T-cell (primary cell): ENCODE results near the gene TRIM62. TPM values are rescaled to one million over a fixed set of nuclear protein-coding genes. Genes with fewer than 3 reads are reported as not detected.

Experiments
- ATAC-seq, 4 experiments: fragments of 200-7000 bp in 3 of 4; fragments of 150-1000 bp in 1 of 4; cut with Tn5 transposase; replicated peaks in 1 of 4; 1 replicate in 3 of 4; 2 replicates in 1 of 4; pipeline ENCODE4 v1.10.0; 2021; ENCODE audit warnings: moderate library complexity in 3 of 4, mild to moderate bottlenecking in 2 of 4, moderate number of reproducible peaks in 1 of 4
- CTCF ChIA-PET, 2 donors: fragments of 300-600 bp; sonication (Branson Sonifier 250); formaldehyde crosslinking; loops; one replicate each; lab custom pipeline; 2022; ENCODE audit warnings: antibody characterized with exemption in 2 of 2; lab: Charles Lee
- POLR2A ChIA-PET, 2 donors: fragments of 300-600 bp; sonication (Branson Sonifier 250); formaldehyde crosslinking; loops; one replicate each; lab custom pipeline; 2022; ENCODE audit warnings: antibody characterized with exemption in 2 of 2; lab: Charles Lee
- DNase-seq, 35 experiments: peaks; one replicate each; pipeline versions ENCODE4 v3.0.0 to v3.0.0-alpha.2; 2013 to 2023
- H3K27ac ChIP-seq: one replicate; pipeline ENCODE4 v1.5.1; 2013; ENCODE audit warnings: low read length
- H3K27me3 ChIP-seq, 2 experiments: replicated peaks in 1 of 2; 1 replicate in 1 of 2; 2 replicates in 1 of 2; pipeline versions ENCODE4 v1.6.1 to v1.7.0; 2013; ENCODE audit warnings: low read length in 1 of 2, mixed read lengths in 1 of 2; ENCODE audit not compliant: control insufficient read depth in 2 of 2, insufficient read depth in 2 of 2; ENCODE audit errors: extremely low read depth in 1 of 2
- H3K36me3 ChIP-seq, 2 donors: 1 replicate in 1 of 2; 2 replicates in 1 of 2; pipeline versions ENCODE4 v1.6.1 to v1.7.0; 2013; ENCODE audit warnings: low read length in 1 of 2; ENCODE audit not compliant: control insufficient read depth in 2 of 2, insufficient read depth in 1 of 2; ENCODE audit errors: extremely low read depth in 1 of 2
- H3K4me1 ChIP-seq, 2 experiments: 1 replicate in 1 of 2; 2 replicates in 1 of 2; pipeline versions ENCODE4 v1.6.1 to v1.7.0; 2013; ENCODE audit warnings: low read length in 2 of 2, mixed read lengths in 1 of 2; ENCODE audit not compliant: insufficient read depth in 2 of 2, control insufficient read depth in 1 of 2; ENCODE audit errors: extremely low read depth in 1 of 2
- H3K4me3 ChIP-seq, 2 donors: 1 replicate in 1 of 2; 2 replicates in 1 of 2; pipeline versions ENCODE4 v1.5.1 to v1.7.0; 2013; ENCODE audit warnings: mild to moderate bottlenecking in 2 of 2, low read length in 1 of 2, moderate library complexity in 1 of 2; ENCODE audit not compliant: control insufficient read depth in 1 of 2; ENCODE audit errors: extremely low read depth in 1 of 2
- H3K9me3 ChIP-seq: 2 replicates; pipeline ENCODE4 v1.7.0; 2013
- H3K27ac Mint-ChIP-seq, 2 donors: one replicate each; pipeline ENCODE4 v1.8.0; 2020 to 2021; ENCODE audit warnings: mild to moderate bottlenecking in 2 of 2, mixed read lengths in 2 of 2
- H3K27me3 Mint-ChIP-seq, 2 donors: one replicate each; pipeline ENCODE4 v1.8.0; 2021 to 2022; ENCODE audit warnings: mixed read lengths in 2 of 2
- H3K36me3 Mint-ChIP-seq: one replicate; pipeline ENCODE4 v1.8.0; 2021; ENCODE audit warnings: mixed read lengths
- H3K4me1 Mint-ChIP-seq, 3 donors: one replicate each; pipeline ENCODE4 v1.8.0; 2020 to 2022; ENCODE audit warnings: mixed read lengths in 3 of 3, mild to moderate bottlenecking in 1 of 3
- H3K4me3 Mint-ChIP-seq, 3 donors: one replicate each; pipeline ENCODE4 v1.8.0; 2020 to 2022; ENCODE audit warnings: mild to moderate bottlenecking in 3 of 3, mixed read lengths in 3 of 3, moderate library complexity in 3 of 3
- H3K9me3 Mint-ChIP-seq, 3 donors: one replicate each; pipeline ENCODE4 v1.8.0; 2020 to 2022; ENCODE audit warnings: mixed read lengths in 3 of 3
- WGBS: methylation state at CpG from one replicate; pipeline ENCODE4 v1.1.5; 2013; ENCODE audit warnings: missing lambda C conversion rate; ENCODE audit not compliant: insufficient coverage; 5-methylcytosine and 5-hydroxymethylcytosine counted together
- total RNA-seq, 35 experiments: library from RNA in 6 of 35; stranded (reverse) in 6 of 35; fragments of 120-200 nt in 1 of 35; gene quantifications; one replicate each; pipeline versions ENCODE4 v1.2.1 to v1.2.4 and lab custom pipeline; 2013 to 2026

TRIM62 gene
- total RNA-seq, 5 donors from 2014 or later (not counting 1 experiment from before 2014, with no cell fraction given) = 20.3 to 31.8 (median 24.3) TPM

- no peak overlapping the region for H3K27ac Mint-ChIP-seq
- peaks cover 0 to 3% of the 10 kb centered on the region in 2 donors for H3K27me3 Mint-ChIP-seq
- H3K27ac ChIP-seq = no peak overlapping the region
- H3K27me3 ChIP-seq = peaks cover 0 to 3% of the 10 kb centered on the region in 2 experiments
- peaks cover 0 to 26% of the 10 kb centered on the region in 2 experiments for H3K4me1 ChIP-seq
- peaks cover 0 to 16% of the 10 kb centered on the region in 2 donors for H3K36me3 ChIP-seq
- no peak overlapping the region for H3K4me3 Mint-ChIP-seq
- ATAC-seq = no peak
- no peaks in the 10 kb centered on the region for H3K9me3 ChIP-seq
- no peaks in the 10 kb centered on the region for H3K9me3 Mint-ChIP-seq
- H3K36me3 Mint-ChIP-seq = peaks cover 11% of the 10 kb centered on the region
- CTCF ChIA-PET = no interaction called here
- DNase-seq = no peak
- POLR2A ChIA-PET = interaction anchor here in 1 of 2 donors (0.5 kb wide), 1 partner anchor 352 kb away, joined by 3 read pairs; no protein-coding TSS in a partner anchor
- no peak overlapping the region for H3K4me3 ChIP-seq
- WGBS = no CpG with 5 or more reads among the region's 3 CpGs
- H3K4me1 Mint-ChIP-seq = peaks cover 37 to 40% (median 38%) of the 10 kb centered on the region in 3 donors
Observed at GRCh38 chr1:33177996-33178540, 3.8 kb downstream of the TRIM62 start.

GRCh38 chr1:33176887-33177286 is 5.0 kb downstream of the TRIM62 start:
- Histone ChIP-seq H3K27me3 (no peaks in the 10 kb centered on the region), H3K4me1 (peaks cover 0 to 24% of the 10 kb centered on the region in 2 experiments), H3K36me3 (peaks cover 3 to 20% of the 10 kb centered on the region in 2 donors), H3K27ac (no peak overlapping the region), H3K9me3 (no peaks in the 10 kb centered on the region), H3K4me3 (no peak overlapping the region)
- no peaks in the 10 kb centered on the region for H3K27me3 Mint-ChIP-seq
- ChIA-PET CTCF (no interaction called here), POLR2A (no interaction called here)
- no peak overlapping the region for H3K4me3 Mint-ChIP-seq
- no peak for ATAC-seq
- peaks cover 18% of the 10 kb centered on the region for H3K36me3 Mint-ChIP-seq
- no peak overlapping the region for H3K27ac Mint-ChIP-seq
- peaks cover 40 to 43% (median 42%) of the 10 kb centered on the region in 3 donors for H3K4me1 Mint-ChIP-seq
- no peak for DNase-seq
- no peaks in the 10 kb centered on the region for H3K9me3 Mint-ChIP-seq
- WGBS = no CpG with 5 or more reads among the region's 4 CpGs

GRCh38 chr1:33176362-33176850 is 5.4 kb downstream of the TRIM62 start:
- POLR2A ChIA-PET = no interaction called here

GRCh38 chr1:33175865-33176264 is 6.0 kb downstream of the TRIM62 start:
- Mint-ChIP-seq H3K9me3 (no peaks in the 10 kb centered on the region), H3K4me3 (no peak overlapping the region), H3K27ac (no peak overlapping the region), H3K27me3 (no peaks in the 10 kb centered on the region), H3K36me3 (peaks cover 22% of the 10 kb centered on the region), H3K4me1 (peaks cover 41 to 44% (median 44%) of the 10 kb centered on the region in 3 donors)
- H3K9me3 ChIP-seq = no peaks in the 10 kb centered on the region
- H3K27me3 ChIP-seq = no peaks in the 10 kb centered on the region
- ATAC-seq (no peak), DNase-seq (no peak)
- peaks cover 0 to 20% of the 10 kb centered on the region in 2 experiments for H3K4me1 ChIP-seq
- ChIA-PET CTCF (interaction anchor here in 1 of 2 donors (0.6 kb wide), 1 partner anchor 10 kb away, joined by 3 read pairs; no protein-coding TSS in a partner anchor), POLR2A (no interaction called here)
- WGBS = no CpG with 5 or more reads among the region's 2 CpGs
- peaks cover 3 to 22% of the 10 kb centered on the region in 2 donors for H3K36me3 ChIP-seq
- H3K4me3 ChIP-seq = no peak overlapping the region
- no peak overlapping the region for H3K27ac ChIP-seq

More at GRCh38 chr1:33176362-33176850, 5.4 kb downstream of the TRIM62 start:
- peaks cover 3 to 20% of the 10 kb centered on the region in 2 donors for H3K36me3 ChIP-seq
- Mint-ChIP-seq H3K27ac (no peak overlapping the region), H3K4me1 (peaks cover 42 to 43% (median 42%) of the 10 kb centered on the region in 3 donors), H3K27me3 (no peaks in the 10 kb centered on the region), H3K36me3 (peaks cover 19% of the 10 kb centered on the region), H3K4me3 (no peak overlapping the region), H3K9me3 (no peaks in the 10 kb centered on the region)
- WGBS = 86% methylated on average over 10 of the region's 11 CpGs
- H3K4me3 ChIP-seq = no peak overlapping the region
- peaks cover 0 to 24% of the 10 kb centered on the region in 2 experiments for H3K4me1 ChIP-seq
- H3K27me3 ChIP-seq = no peaks in the 10 kb centered on the region
- no peaks in the 10 kb centered on the region for H3K9me3 ChIP-seq
- ATAC-seq (no peak), DNase-seq (no peak)
- H3K27ac ChIP-seq = no peak overlapping the region
- CTCF ChIA-PET = interaction anchor here in 1 of 2 donors (0.6 kb wide), 1 partner anchor 10 kb away, joined by 3 read pairs; no protein-coding TSS in a partner anchor

- ATAC-seq = no peak
- Mint-ChIP-seq H3K27me3 (no peaks in the 10 kb centered on the region), H3K27ac (no peak overlapping the region), H3K4me3 (no peak overlapping the region), H3K4me1 (peaks cover 23 to 27% (median 24%) of the 10 kb centered on the region in 3 donors), H3K9me3 (no peaks in the 10 kb centered on the region), H3K36me3 (peaks cover 36% of the 10 kb centered on the region)
- no peaks in the 10 kb centered on the region for H3K9me3 ChIP-seq
- peaks cover 3 to 25% of the 10 kb centered on the region in 2 donors for H3K36me3 ChIP-seq
- DNase-seq = no peak
- ChIA-PET CTCF (no interaction called here), POLR2A (interaction anchor here in 1 of 2 donors (0.6 kb wide), 1 partner anchor 89 kb away, joined by 3 read pairs; no protein-coding TSS in a partner anchor)
- no peak overlapping the region for H3K4me3 ChIP-seq
- H3K27me3 ChIP-seq = no peaks in the 10 kb centered on the region
- peaks cover 0 to 12% of the 10 kb centered on the region in 2 experiments for H3K4me1 ChIP-seq
- WGBS = 44% methylated on average over 2 of the region's 4 CpGs
- no peak overlapping the region for H3K27ac ChIP-seq
Observed at GRCh38 chr1:33173091-33173490, 8.8 kb downstream of the TRIM62 start.

- DNase-seq (no peak), ATAC-seq (no peak)
Observed at GRCh38 chr1:33171977-33172813, 9.6 kb downstream of the TRIM62 start.

More at GRCh38 chr1:33171977-33172813, 9.6 kb downstream of the TRIM62 start:
- Mint-ChIP-seq H3K36me3 (peaks cover 43% of the 10 kb centered on the region), H3K27ac (no peak overlapping the region), H3K4me1 (peaks cover 17 to 27% (median 20%) of the 10 kb centered on the region in 3 donors), H3K27me3 (no peaks in the 10 kb centered on the region), H3K4me3 (no peak overlapping the region), H3K9me3 (no peaks in the 10 kb centered on the region)
- Histone ChIP-seq H3K9me3 (no peaks in the 10 kb centered on the region), H3K27ac (no peak overlapping the region), H3K4me3 (no peak overlapping the region), H3K27me3 (no peaks in the 10 kb centered on the region), H3K4me1 (peaks cover 0 to 12% of the 10 kb centered on the region in 2 experiments), H3K36me3 (peaks cover 7 to 33% of the 10 kb centered on the region in 2 donors)
- WGBS = 71% methylated on average over 5 of the region's 9 CpGs
- POLR2A ChIA-PET = no interaction called here
- CTCF ChIA-PET = no interaction called here
